ENCODE measurements around the gene SMG7.

DNA sequence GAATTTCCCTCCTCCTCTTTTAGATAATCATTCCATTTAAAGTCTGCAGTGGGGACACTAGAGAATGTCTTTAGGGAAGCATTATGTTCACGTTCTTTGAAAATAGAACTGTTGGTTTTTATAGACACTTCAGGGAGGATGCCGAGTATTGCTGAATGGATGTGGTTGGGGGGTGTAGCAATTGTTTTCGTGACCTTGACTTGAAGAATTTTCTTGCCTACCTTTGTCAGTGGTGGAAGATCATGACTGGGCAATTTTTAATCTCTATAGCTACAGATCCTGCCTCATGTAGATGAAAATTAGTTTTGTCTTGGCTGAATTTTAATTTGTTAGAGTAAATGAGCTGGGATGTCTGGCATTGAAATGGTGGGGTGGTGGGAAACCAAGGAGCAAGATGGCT, 3.8 kb downstream of the SMG7 start:
- TF ChIP-seq, protein P1, sequence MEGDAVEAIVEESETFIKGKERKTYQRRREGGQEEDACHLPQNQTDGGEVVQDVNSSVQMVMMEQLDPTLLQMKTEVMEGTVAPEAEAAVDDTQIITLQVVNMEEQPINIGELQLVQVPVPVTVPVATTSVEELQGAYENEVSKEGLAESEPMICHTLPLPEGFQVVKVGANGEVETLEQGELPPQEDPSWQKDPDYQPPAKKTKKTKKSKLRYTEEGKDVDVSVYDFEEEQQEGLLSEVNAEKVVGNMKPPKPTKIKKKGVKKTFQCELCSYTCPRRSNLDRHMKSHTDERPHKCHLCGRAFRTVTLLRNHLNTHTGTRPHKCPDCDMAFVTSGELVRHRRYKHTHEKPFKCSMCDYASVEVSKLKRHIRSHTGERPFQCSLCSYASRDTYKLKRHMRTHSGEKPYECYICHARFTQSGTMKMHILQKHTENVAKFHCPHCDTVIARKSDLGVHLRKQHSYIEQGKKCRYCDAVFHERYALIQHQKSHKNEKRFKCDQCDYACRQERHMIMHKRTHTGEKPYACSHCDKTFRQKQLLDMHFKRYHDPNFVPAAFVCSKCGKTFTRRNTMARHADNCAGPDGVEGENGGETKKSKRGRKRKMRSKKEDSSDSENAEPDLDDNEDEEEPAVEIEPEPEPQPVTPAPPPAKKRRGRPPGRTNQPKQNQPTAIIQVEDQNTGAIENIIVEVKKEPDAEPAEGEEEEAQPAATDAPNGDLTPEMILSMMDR (IDR thresholded peaks at IDR 0.05; ENCODE audit: low read length): no peak
- no peak for TF ChIP-seq EZH2 (IDR thresholded peaks at IDR 0.05; ENCODE audit: borderline replicate concordance, low read length)
